DND-41 (cell line): ENCODE measurements around the gene USP7.

Experiments used
- CTCF ChIP-seq: IDR thresholded peaks from 2 replicates; pipeline ENCODE4 v1.5.1; 2012; ENCODE audit warnings: borderline replicate concordance, low read length, moderate library complexity, mild to moderate bottlenecking; ENCODE audit not compliant: poor library complexity, severe bottlenecking; ENCODE audit errors: extremely low read depth
- EZH2 ChIP-seq: IDR thresholded peaks from 3 replicates; pipeline ENCODE4 v1.6.1; 2012; ENCODE audit warnings: borderline replicate concordance, low read depth, mild to moderate bottlenecking, moderate library complexity, low read length, inconsistent platforms; ENCODE audit not compliant: severe bottlenecking

- TF ChIP-seq CTCF = no peak
- TF ChIP-seq EZH2 = no peak
Measured at GRCh38 chr16:8851761-8852403, 111.8 kb downstream of the USP7 start.
